GM21786 (cell line): Measurements from ENCODE around the gene IYD.

ENCODE experiments used
- ATAC-seq: cut with Tn5 transposase; IDR thresholded peaks from one replicate; pipeline ENCODE4 v1.9.1; 2021; ENCODE audit not compliant: unreplicated experiment

IYD gene

DNA sequence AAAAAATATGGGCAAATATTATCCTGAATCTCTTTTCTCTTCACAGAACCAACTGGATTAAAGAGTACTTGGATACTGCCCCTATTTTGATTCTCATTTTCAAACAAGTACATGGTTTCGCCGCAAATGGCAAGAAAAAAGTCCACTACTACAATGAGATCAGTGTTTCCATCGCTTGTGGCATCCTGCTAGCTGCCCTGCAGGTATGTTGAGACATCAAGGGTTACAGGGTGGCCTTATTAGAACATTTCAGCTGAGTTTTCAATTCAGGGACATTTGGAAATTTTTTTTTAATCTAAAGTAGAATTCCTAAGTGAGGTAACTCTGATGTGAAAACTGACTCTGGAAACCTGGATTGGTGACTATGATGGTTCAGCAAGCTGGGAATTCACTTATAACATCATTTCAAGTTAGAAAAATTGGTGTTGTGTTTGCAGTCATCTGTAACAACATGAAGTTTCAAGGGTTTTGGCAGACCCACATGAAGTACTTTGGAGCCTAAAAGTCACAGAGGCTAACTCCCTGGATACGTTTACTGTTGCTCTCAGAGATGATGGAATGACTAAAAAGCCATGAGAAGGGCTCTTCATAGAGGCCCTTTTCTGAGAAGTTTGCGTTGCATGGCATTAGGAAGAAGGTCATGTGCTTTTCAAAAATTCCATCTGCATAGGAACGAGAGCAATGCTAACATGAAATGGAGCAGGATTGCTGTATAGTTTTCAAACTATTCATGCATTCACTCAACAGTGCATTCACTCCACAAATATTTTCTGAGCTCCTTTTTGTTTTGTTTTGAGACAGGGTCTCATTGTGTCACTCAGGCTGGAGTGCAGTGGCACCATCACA is 25.5 kb downstream of the IYD start:
- no peak for ATAC-seq

DNA sequence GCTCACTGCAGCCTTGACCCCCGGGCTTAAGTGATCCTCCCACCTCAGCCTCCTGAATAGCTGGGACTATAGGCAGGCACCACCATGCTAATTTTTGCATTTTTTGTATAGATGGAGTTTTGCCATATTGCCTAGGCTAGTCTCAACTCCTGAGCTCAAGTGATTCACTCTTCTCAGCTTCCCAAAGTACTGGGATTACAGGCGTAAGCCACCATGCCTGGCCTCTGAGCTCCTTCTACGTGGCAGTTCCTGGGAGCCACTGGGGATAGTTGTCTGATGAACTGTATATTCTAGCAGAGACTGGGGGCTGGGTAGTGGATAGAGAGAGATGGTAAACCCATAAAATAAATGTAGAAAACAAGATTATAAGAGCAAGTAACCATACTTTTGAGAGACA is 26.1 kb downstream of the IYD start:
- ATAC-seq: no peak

DNA sequence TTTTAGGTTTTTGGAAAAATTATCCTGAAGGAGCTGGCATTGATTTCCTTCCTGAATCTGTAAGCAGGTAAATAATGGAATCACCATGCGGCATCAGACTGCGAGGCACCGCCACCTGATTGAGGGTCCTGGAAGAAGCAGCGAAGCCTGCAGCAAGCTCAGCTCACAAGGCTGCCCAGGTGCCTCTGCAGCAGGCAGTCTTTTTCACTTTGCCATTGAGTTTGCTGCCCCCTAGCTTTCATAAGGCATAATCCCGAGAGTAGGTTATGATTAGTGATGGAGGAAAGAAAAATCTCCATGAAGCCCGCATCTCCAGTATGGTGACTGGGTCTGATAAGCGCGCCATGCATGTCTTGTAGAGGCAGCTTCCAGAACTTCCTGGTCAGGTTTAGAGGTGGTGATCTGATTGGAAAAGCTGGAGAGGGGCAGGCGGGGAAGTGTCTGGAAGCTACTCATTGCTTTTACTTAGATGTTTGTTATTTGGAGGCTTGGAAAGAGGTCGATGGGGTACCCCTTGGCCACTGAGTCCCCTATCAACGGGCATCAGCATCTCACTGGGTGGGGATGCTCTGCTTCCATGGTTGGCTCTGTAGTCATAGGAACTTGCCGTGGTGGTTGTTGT is 26.7 kb downstream of the IYD start:
- ATAC-seq: no peak

DNA sequence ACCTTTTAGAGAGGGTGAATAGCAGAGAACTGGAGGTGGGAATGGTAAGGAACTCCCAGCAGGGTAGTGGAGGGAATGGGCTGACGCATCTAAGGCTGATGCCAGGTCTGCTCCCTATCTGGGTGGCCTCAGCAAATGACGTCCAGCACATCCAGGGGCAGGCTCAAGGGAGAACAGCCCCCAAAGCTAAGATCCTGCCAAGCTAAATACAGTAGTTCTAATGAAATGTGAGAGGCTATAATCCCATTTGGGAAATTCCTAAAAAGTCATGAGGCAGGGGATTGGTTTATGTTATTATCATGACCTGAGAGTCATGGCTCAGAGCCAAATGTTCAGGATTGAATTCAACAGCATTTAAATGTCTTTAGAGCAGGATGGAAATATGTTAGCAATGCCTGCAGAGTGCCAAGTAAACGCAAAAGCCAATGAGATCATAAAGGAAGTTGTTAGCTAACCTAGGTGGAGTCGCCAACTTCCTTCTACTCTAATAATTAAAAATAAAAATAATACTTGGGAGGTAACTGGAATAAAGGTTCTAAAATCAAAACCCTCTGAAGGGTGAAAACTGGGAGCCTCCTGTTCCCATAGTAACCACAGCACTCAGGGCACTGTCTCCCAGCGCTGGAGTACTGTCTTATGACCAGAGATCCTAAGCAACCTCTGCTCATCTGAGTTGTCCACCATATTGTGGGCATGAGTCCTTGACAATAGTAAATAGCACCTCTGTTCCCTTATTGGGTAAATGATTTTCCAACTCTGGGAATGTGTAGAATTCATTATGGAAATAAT is 34.8 kb downstream of the IYD start:
- ATAC-seq: no peak

DNA sequence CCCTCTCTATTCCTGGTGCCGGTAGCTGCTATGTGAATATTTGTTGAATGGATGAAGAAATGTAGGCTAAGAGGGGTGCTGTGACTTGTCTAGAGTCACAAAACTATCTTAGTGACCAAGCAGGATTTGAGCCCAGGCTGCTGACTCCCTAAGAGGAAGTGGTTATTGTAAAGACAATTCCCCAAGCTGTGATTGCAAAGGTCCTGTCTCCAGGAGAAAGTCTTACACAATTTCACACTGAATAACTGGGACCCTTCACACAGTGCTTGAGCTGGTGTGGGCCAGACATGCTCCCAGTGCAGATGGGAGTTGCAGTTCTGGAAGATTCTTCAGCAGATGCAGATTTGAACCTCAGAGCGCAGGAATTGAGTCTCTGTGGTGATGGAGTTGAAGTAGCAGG is 38.1 kb downstream of the IYD start:
- ATAC-seq: no peak

DNA sequence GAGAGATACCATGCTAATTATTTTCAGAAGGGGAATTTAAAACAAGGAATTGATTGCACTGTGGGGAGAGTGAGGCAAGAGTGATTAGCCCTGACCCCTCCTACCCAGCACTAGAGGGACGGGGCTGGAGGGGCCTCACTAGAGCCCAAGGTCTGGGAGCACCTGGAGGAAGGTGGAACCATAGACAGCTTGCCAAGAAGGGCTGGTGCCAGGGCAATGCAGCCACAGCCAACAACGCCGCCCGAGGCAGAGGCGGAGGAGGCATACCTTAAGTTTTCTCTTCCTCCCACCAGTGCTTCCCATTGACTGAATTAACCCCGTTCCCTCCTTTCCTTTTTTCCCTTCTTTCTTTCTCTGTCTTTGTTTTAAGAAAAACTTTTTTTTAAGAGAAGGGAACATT is 40.0 kb downstream of the IYD start:
- no peak for ATAC-seq

DNA sequence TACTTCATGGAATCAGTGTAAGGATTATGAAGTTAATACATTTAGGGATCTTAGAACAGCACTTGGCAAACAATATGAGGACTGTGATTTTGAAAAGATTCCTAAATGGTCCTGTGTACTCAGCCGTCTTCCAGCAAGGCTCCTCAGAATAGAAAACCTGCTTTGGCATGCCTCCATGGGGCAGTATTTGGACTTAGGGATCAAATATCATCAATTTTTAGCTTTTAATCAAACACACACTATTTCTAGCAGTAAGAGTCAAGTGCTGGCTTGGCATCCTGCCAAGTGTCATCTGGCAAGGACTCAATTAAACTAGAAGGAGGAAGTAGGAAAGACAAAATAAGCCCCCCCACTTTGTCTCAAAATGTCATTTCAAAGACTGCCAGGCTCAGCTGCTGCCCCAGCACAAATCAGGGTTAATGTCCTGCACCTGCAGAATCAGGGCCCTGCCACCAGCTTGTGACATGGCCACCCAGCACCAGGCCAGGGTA is 40.8 kb downstream of the IYD start:
- no peak for ATAC-seq

DNA sequence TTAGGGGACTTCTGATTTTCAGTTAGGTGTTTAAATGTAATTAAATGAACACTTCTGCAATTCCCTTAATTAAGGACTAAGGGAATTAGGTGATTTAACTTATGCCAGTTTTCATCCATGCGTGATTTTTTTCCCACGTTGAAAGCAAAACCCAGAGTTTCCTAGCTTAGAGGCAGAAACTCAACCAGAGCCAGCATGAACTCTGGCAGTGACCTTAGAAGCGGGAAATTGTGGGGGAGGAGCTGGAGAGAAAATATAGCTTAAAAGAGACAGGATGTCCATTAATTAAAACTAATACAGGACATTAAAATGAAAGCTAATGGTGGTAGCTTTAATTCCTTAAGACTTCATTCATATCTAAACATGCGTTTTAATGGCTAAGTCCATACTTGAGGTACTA is 41.6 kb downstream of the IYD start:
- ATAC-seq: no peak

DNA sequence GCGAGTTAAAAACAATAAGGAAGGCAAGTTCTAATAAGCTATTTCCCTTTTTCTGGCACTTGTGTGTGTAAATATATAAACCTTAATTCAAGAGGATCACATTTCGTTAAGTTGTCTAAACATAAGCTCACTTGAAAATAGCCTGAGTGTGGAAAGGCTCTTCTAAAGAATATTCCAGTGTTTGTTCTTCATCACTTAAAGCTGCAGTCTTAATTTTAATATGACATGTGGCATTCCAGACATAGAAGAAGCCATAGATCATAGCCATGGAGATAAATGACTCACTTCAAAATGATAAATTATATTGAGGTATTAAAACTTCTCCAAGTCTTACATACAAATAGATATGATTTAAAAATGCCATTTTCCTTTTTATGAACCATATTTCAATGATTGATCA is 42.1 kb downstream of the IYD start:
- ATAC-seq: no peak

DNA sequence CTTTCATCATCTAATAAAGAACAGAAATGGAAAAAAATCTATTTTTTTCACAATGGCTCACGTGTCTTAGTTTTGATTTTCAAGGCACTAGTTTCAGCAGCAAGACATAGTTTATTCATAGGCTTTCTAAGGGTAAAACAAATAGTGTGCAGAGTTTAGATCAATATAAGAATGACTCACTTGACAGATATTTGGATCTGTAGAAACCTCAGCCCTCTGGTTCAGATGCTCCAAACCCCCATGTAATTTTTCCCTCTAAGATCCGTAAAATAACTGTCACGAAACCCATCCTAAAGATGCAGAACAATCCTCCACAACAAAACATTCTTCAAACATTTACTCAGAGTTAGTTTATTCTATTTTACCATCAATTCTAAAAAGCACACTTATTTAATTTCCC is 43.4 kb downstream of the IYD start:
- no peak for ATAC-seq

DNA sequence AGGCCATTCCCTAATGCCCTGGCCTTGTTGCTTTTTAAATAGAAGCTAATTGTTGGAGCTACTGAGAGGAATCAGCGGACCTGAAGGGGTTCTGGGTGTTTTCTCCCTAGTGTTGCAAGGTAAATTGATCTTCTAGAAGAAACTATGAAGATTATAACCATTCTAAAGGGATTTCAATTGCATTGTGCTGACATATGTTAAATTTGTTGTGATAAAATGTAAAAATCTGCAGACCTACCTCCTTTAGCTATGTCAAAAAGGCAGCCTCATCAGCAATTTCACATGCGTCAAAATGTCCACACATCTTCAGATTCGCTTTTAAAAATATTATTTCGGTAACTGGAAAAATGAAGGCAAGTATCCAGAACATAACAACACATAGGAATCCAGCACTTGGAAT is 44.4 kb downstream of the IYD start:
- no peak for ATAC-seq

DNA sequence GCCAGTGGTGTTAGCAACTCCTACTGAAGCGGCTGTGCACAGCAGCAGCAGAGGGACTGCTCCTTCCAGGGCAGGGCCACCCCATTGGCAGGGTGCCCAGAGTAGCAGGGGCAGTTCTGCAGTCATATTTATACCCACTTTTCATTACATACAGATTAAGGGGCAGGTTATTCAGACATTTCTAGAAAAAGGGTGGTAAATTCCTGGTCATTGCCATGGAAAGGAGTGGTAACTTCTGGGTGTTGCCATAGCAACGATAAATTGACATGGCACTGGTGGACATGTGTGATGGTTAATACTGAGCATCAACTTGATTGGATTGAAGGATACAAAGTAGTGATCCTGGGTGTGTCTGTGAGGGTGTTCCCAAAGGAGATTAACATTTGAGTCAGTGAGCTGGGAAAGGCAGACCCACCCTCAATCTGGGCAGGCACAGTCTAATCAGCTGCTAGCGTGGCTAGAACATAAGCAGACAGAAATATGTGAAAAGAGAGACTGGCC is 45.0 kb downstream of the IYD start:
- no peak for ATAC-seq

DNA sequence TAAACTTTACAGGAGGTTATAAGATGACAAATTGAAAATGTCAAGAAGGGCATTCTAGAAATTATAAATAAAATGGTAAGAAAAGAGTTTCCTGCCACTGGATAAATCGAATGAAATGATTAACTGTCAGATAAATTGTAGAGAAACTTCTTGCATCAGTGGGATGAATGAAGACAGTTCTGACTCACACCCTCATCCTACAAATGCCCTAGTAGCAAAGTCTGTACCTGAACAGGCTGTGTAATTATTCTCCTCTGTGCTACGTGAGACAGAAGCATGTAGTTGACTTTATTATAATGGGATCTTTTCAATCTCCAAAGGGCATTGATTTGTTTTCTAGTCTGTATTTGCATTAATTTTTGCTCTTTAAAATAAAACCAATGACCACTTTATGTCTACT is 47.3 kb downstream of the IYD start:
- ATAC-seq: no peak

DNA sequence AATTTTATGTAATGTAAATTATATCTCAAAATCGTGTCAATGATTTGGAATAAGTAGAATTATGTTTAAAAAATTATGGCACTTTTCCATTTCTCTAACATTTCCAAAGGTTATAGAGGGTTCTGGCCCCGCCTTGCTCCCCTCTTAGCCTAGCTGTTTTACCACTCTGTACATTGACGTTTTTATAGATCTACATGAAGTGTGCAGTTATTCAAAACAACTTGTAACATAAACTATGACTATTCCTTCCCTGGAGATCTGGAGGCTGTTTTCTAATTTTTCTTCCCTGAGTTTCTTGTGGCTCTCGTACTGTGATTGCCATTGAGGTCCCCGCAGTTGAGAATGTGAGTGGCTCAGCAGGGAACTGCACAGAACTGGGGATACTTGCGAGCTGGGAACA is 48.4 kb downstream of the IYD start:
- ATAC-seq: no peak

DNA sequence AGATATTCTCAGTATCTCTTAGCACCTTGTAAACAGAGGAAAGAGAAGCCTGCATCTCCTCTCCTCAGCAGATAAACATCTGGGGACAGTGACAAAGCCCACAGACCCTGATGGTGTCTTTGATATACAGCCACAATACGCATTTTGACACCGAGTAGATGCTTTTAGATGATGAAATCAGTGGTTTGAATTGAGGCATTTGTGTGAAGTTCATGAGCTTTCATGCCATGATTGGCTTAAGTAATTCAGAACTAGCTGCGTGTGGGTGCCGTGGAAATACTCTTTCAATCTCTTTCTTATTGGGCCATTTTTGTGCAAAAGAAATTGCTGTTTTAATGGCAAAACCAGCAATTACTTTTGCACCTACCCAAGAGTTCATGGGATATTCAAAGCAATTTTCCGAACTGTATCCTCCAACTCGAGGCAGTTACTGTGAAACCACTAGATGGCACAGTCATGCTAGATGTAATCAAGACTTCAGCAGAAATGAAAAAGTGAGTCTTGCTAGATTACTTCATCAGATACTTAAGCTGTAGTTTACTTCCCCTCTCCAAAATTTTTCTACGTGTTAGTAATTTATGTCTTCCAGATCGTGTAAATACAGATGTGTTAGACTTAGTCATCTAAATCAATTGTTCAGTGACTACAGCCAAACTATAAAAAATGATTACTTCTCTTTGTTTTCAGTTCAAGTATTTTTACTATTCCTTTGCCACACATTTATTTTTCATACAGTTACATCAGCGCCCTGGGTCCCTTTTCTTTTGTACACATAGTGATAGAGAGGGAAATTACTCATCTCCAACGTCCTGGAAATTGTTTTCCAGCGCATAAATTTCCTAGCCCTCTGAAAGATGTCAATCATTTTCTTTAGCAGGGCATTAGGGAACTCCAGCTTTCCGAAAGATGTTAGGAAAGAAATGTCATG is 49.4 kb downstream of the IYD start:
- ATAC-seq: peak; percentile 82

DNA sequence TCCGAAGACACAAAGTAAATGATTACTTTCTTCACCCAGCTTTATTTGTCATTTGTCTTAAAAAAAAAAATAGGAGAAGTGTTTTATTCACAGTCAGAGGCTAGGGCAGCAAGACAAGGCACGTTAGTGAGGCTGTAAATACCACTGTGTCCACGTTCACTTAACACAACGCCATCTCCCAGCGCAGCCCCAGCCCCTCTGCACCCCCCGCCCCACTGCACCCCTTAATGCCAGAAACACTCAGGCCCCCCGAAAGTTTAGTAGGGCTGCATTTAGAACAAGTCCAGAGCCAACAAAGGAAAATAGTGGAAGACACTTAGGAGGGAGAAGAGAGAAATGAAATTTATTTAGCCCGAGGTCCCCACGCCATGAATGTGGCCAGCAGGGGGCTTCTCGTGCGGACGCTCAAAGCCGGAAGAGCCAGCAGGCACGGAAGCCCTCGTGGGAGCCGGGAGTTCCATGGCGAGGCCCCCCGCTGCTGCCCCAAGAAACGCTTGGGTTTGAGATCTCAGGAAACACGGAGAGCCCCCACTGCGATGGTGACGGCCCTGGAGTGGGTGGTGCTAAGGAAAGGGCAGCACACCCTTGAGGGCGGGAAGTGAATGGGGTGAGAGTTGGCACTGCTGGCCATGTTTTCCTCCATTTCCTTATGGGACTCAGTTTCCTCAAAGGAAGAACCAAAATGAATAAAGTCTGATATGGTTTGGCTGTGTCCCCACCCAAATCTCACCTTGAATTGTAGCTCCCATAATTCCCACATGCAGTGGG is 50.2 kb downstream of the IYD start:
- no peak for ATAC-seq

DNA sequence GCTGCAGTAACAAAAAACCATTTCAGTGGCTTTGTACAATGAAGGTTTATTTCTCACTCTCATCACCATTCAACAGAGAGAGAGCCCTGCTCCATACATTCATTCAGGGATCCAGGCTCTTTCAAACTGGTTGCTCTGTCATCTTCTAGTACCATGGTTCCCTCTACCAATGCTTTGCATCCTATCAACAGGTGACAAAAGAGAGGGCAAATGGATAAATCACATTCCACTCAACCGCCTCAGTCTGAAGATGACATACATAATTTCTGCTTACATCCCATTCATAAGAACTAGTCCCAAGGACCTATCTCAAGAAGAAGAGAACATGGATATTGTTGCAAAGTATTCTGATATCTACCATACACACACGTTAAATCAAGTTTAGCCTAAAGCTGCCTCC is 51.6 kb downstream of the IYD start:
- no peak for ATAC-seq

DNA sequence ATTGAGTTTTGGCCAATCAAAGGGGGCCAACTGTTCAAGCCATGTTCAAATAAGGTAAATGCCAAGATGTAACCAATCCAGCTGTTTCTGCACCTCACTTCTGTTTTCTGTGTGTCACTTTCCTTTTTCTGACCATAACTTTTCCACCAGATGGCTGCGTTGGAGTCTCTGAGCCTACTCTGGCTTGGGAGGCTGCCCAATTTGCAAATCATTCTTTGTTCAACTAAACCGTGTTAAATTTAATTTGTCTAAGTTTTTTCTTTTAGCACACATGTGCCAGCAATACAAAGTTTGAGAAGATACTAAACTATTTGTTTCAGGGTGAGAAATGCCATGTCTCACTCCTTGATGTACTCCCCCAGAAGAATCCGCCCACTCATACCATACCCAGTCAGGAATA is 52.1 kb downstream of the IYD start:
- no peak for ATAC-seq

DNA sequence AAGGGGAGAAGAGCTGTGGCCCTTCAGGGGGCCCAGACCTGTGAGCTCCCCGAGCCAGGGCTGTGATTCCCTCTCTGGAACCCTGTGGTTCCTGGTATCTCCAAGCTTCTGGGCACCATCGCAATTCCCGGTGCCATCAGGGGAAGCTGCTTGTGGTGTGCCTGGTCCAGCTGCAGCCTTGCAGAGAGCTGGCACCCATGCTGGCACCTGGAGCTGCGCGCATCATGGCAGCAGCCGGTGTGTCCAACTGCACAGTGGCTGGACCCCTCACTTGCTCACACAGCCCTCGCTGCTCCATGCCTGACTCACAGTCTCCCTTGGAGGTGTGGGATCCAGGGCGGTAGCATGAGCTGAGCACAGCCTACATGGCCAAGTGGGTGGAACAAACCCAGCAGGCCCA is 56.7 kb downstream of the IYD start:
- ATAC-seq: no peak

DNA sequence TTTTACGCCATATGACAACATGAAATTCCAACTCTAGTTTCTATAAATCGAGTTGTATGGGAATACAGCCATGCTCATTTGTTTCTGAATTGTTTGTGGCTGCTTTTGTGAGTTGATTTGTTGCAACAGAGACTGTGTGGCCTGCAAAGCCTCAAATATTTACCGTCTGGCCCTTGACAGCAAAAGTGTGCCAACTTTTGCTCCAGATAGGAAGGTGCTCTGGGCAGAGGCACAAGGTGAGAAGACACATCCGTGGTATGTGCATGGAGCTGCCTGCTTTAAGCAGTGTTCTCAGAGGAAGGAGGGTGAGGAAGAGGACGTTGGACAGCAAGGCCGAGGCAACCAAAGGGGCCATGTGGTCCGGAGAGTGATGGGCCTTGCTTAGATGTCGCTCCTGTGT is 57.4 kb downstream of the IYD start:
- ATAC-seq: no peak
